ENCODE data around the gene PCDH9.

- no peak for TF ChIP-seq ZNF136 (CRISPR knock-in tag; IDR thresholded peaks at IDR 0.05; ENCODE audit: low read depth)
- TF ChIP-seq ZNF264 (CRISPR knock-in tag; IDR thresholded peaks at IDR 0.05): no peak
- no peak for TF ChIP-seq RXRA (CRISPR knock-in tag; IDR thresholded peaks at IDR 0.05)
- no peak for TF ChIP-seq GLMP (CRISPR knock-in tag; IDR thresholded peaks at IDR 0.05; ENCODE audit: borderline replicate concordance)
These were observed 569.7 kb downstream of the PCDH9 start for GRCh38 chr13:66660468-66660813.
